ENCODE measurements around the gene DCT. TPM values are rescaled to one million over a fixed set of nuclear protein-coding genes. Genes with fewer than 3 reads are reported as not detected.

DCT gene
- total and polyA plus RNA-seq, 2 donors (not counting 3 experiments of a cell fraction or from before 2014, with no cell fraction given), result not detected

GRCh38 chr13:94462670-94463069, 16.8 kb downstream of the DCT start:
- Histone ChIP-seq H3K79me2 (ENCODE audit: control insufficient read depth, insufficient read depth, low read length) (no peaks in the 10 kb centered on the region), H3K27ac (ENCODE audit: insufficient read depth, low read depth, low read length) (no peak overlapping the region), H3K9me1 (replicated peaks; ENCODE audit: control insufficient read depth, extremely low read depth, insufficient read depth, low read length) (no peaks in the 10 kb centered on the region), H3K4me2 (ENCODE audit: insufficient read depth, low read length) (no peak overlapping the region), H2AFZ (ENCODE audit: low read depth, low read length) (no peak overlapping the region), H3K9ac (replicated peaks; ENCODE audit: extremely low read depth, insufficient read depth, low read length) (no peak overlapping the region), H3K27me3 (ENCODE audit: control insufficient read depth in 2 of 2, insufficient read depth in 2 of 2, low read length in 2 of 2) (no peaks in the 10 kb centered on the region), H4K20me1 (replicated peaks; ENCODE audit: control insufficient read depth, extremely low read depth, insufficient read depth, low read length) (no peaks in the 10 kb centered on the region), H3K9me3 (replicated peaks; ENCODE audit: control insufficient read depth, insufficient read depth, low read length) (no peaks in the 10 kb centered on the region), H3K4me3 (replicated peaks in 1 of 3; ENCODE audit: insufficient read depth in 1 of 3, low read depth in 1 of 3, low read length in 3 of 3) (no peak overlapping the region), H3K4me1 (ENCODE audit: control insufficient read depth, extremely low read depth, insufficient read depth, low read length) (no peaks in the 10 kb centered on the region), H3K36me3 (ENCODE audit: control insufficient read depth in 2 of 2, extremely low read depth in 1 of 2, insufficient read depth in 2 of 2, low read length in 2 of 2) (no peaks in the 10 kb centered on the region)
- POLR2A ChIA-PET, result no interaction called here
- dilution Hi-C loops (cut with MboI; ENCODE audit: extremely low pct_ligation_motif_present, low sequenced_read_pairs) (no loop called here), intact Hi-C loops (cut with micrococcal nuclease) (no loop called here)
- no TSS peak for BruUV-seq (replicated peaks)
- DNase-seq (ENCODE audit: low read depth, low spot score) (no peak), FAIRE-seq (no peak)
- CTCF ChIA-PET, result interaction anchor here (1.1 kb wide), 1 partner anchor 155 kb away, joined by 3 read pairs; no protein-coding TSS in a partner anchor
- TF ChIP-seq JUN (IDR thresholded peaks at IDR 0.05; ENCODE audit: borderline replicate concordance, insufficient read depth, insufficient read length, low read depth) (no peak), FOS (IDR thresholded peaks at IDR 0.05; ENCODE audit: borderline replicate concordance, insufficient read depth, low read length) (no peak), MAX (IDR thresholded peaks at IDR 0.05; ENCODE audit: insufficient read depth, insufficient read length) (no peak), CTCF (IDR thresholded peaks at IDR 0.05; ENCODE audit: extremely low read depth in 1 of 2, insufficient read depth in 1 of 2, low read depth in 1 of 2, low read length in 2 of 2) (no peak), GATA2 (IDR thresholded peaks at IDR 0.05; ENCODE audit: insufficient read depth, insufficient read length, low read depth, low read length) (no peak), EZH2 (IDR thresholded peaks at IDR 0.05; ENCODE audit: borderline replicate concordance, low read depth, low read length, severe bottlenecking) (no peak), POLR2AphosphoS5 (IDR thresholded peaks at IDR 0.05; ENCODE audit: insufficient read depth, low read depth, low read length) (no peak), MYC (IDR thresholded peaks at IDR 0.05; ENCODE audit: low read depth, low read length) (no peak), POLR2A (IDR thresholded peaks at IDR 0.05; ENCODE audit: low read depth, low read length) (no peak)

Data from endothelial cell of umbilical vein (primary cell).